Upper lobe of right lung (tissue), 1 donor: ENCODE results near the gene RAET1E. TPM values are rescaled to one million over a fixed set of nuclear protein-coding genes. Genes with fewer than 3 reads are reported as not detected.

Experiments
- ATAC-seq: fragments of 200-7000 bp; cut with Tn5 transposase; one replicate; pipeline ENCODE4 v1.9.1; 2020; ENCODE audit warnings: mild to moderate bottlenecking, moderate library complexity
- DNase-seq: peaks from one replicate; pipeline ENCODE4 v3.0.0-alpha.2; 2020
- H3K27ac ChIP-seq: fragments of 200-600 bp; one replicate; pipeline ENCODE4 v1.8.0; 2022
- H3K27me3 ChIP-seq: fragments of 200-600 bp; one replicate; pipeline ENCODE4 v1.8.0; 2022; ENCODE audit warnings: mild to moderate bottlenecking
- H3K36me3 ChIP-seq: fragments of 200-600 bp; one replicate; pipeline ENCODE4 v1.8.0; 2022
- H3K4me1 ChIP-seq: fragments of 200-600 bp; one replicate; pipeline ENCODE4 v1.8.0; 2022
- H3K4me3 ChIP-seq: fragments of 200-600 bp; one replicate; pipeline ENCODE4 v1.8.0; 2022; ENCODE audit warnings: mild to moderate bottlenecking
- H3K9me3 ChIP-seq: fragments of 200-600 bp; one replicate; pipeline ENCODE4 v1.8.0; 2022
- CTCF ChIP-seq: fragments of 200-600 bp; IDR thresholded peaks from one replicate; pipeline ENCODE4 v1.8.0; 2022; ENCODE audit warnings: antibody characterized with exemption
- intact Hi-C: fragments of 100-400 bp; cut with DNase I; formaldehyde crosslinking; loops from one replicate; pipeline ENCODE4 v1.11.0; 2022
- total RNA-seq: library from RNA; stranded (reverse); fragmentation: NEBNext Ultra II Directional; extraction: Animal tissue kit (Norgen Biotek cat#: 25700); gene quantifications from one replicate; pipeline ENCODE4 v1.2.1, GENCODE V29; 2021
- donor health status: DM: no; HTN: yes; CAD: no; lungs with severe emphysema.

RAET1E gene
- total RNA-seq, 1 donor from 2014 or later: 0.96 TPM

- no peak for TF ChIP-seq CTCF
- intact Hi-C loops: no loop called here
- no peak overlapping the region for H3K4me3 ChIP-seq
- H3K4me1 ChIP-seq: no peaks in the 10 kb centered on the region
- ATAC-seq (no peak), DNase-seq (no peak)
- H3K27ac ChIP-seq: no peak overlapping the region
- H3K36me3 ChIP-seq: no peaks in the 10 kb centered on the region
- no peaks in the 10 kb centered on the region for H3K9me3 ChIP-seq
- H3K27me3 ChIP-seq: no peaks in the 10 kb centered on the region
Measured at GRCh38 chr6:149871182-149871581, 26.7 kb downstream of the RAET1E start.

GRCh38 chr6:149869275-149869892 lies 28.5 kb downstream of the RAET1E start:
- Histone ChIP-seq H3K4me1 (peaks cover 5% of the 10 kb centered on the region), H3K27me3 (no peaks in the 10 kb centered on the region), H3K27ac (no peak overlapping the region), H3K36me3 (no peaks in the 10 kb centered on the region), H3K9me3 (no peaks in the 10 kb centered on the region), H3K4me3 (no peak overlapping the region)
- DNase-seq: no peak
- TF ChIP-seq CTCF: no peak
- intact Hi-C loops: no loop called here
- ATAC-seq: no peak

GRCh38 chr6:149867876-149868640 lies 29.9 kb downstream of the RAET1E start:
- Histone ChIP-seq H3K9me3 (no peaks in the 10 kb centered on the region), H3K27ac (no peak overlapping the region), H3K4me3 (no peak overlapping the region), H3K4me1 (peaks cover 6% of the 10 kb centered on the region), H3K27me3 (no peaks in the 10 kb centered on the region), H3K36me3 (no peaks in the 10 kb centered on the region)
- no peak for TF ChIP-seq CTCF
- DNase-seq (no peak), ATAC-seq (no peak)
- intact Hi-C loops: no loop called here

- Histone ChIP-seq H3K4me1 (peaks cover 15% of the 10 kb centered on the region), H3K27me3 (no peaks in the 10 kb centered on the region), H3K4me3 (peak overlapping the region; percentile 71), H3K36me3 (no peaks in the 10 kb centered on the region), H3K27ac (peak overlapping the region; percentile 89), H3K9me3 (no peaks in the 10 kb centered on the region)
- DNase-seq: no peak
- intact Hi-C loops: no loop called here
- peak; percentile 67 for TF ChIP-seq CTCF
- peak; percentile 45 for ATAC-seq
Measured at GRCh38 chr6:149864578-149865535, 33.1 kb downstream of the RAET1E start.

GRCh38 chr6:149863698-149864577 lies 34.0 kb downstream of the RAET1E start, which contains the start of gene LRP11:
LRP11 (minus strand) TSS chr6:149864359; CDS start chr6:149864020, 339 bp downstream.
- Histone ChIP-seq H3K4me1 (peaks cover 20% of the 10 kb centered on the region), H3K27me3 (no peaks in the 10 kb centered on the region), H3K27ac (peak within 1 kb of the TSS; percentile 89), H3K36me3 (no peaks in the 10 kb centered on the region), H3K9me3 (no peaks in the 10 kb centered on the region), H3K4me3 (peak within 1 kb of the TSS; percentile 71)
- ATAC-seq (peak; percentile 94), DNase-seq (peak; percentile 94)
- intact Hi-C loops: no loop called here
- no peak for TF ChIP-seq CTCF
